Ramos (cell line): ENCODE results near the gene ITGA3.
"Not testable (repeated sequence)": the region's sequence is repeated elsewhere in the genome, so short reads cannot be mapped to it uniquely, and the experiment has no call there.

Experiments used
- in situ Hi-C: fragments of 300-500 bp; cut with MboI; formaldehyde crosslinking; loops from one replicate; pipeline ENCODE4 v1.14.3; 2022; ENCODE audit warnings: low sequenced_read_pairs; ENCODE audit not compliant: unreplicated experiment

The ITGA3 gene

GRCh38 chr17:50034498-50035364 lies 21.2 kb upstream of the ITGA3 start:
- in situ Hi-C loops = no loop called here

- in situ Hi-C loops = no loop called here
Measured at GRCh38 chr17:50035421-50035879, 20.5 kb upstream of the ITGA3 start.

GRCh38 chr17:50035945-50036344 lies 20.0 kb upstream of the ITGA3 start:
- in situ Hi-C loops = no loop called here

GRCh38 chr17:50036455-50037261 lies 19.3 kb upstream of the ITGA3 start:
- in situ Hi-C loops = no loop called here

- in situ Hi-C loops = no loop called here
Measured at GRCh38 chr17:50037321-50038107, 18.4 kb upstream of the ITGA3 start.

- in situ Hi-C loops = no loop called here
Measured at GRCh38 chr17:50039058-50039457, 16.9 kb upstream of the ITGA3 start.

- in situ Hi-C loops = not testable (repeated sequence)
Measured at GRCh38 chr17:50040496-50040895, 15.4 kb upstream of the ITGA3 start.

GRCh38 chr17:50042211-50042610 lies 13.7 kb upstream of the ITGA3 start:
- in situ Hi-C loops = no loop called here

GRCh38 chr17:50043290-50044148 lies 12.4 kb upstream of the ITGA3 start:
- in situ Hi-C loops = no loop called here

GRCh38 chr17:50044483-50044882 lies 11.4 kb upstream of the ITGA3 start:
- in situ Hi-C loops = no loop called here

GRCh38 chr17:50045154-50045553 lies 10.8 kb upstream of the ITGA3 start:
- in situ Hi-C loops = no loop called here

GRCh38 chr17:50046179-50046578 lies 9.7 kb upstream of the ITGA3 start:
- in situ Hi-C loops = no loop called here

GRCh38 chr17:50046667-50047066 lies 9.2 kb upstream of the ITGA3 start:
- in situ Hi-C loops = no loop called here

GRCh38 chr17:50047083-50047482 lies 8.8 kb upstream of the ITGA3 start:
- in situ Hi-C loops = no loop called here

GRCh38 chr17:50047488-50048126 lies 8.3 kb upstream of the ITGA3 start:
- in situ Hi-C loops = no loop called here

- in situ Hi-C loops = no loop called here
Measured at GRCh38 chr17:50048146-50048720, 7.7 kb upstream of the ITGA3 start.

- in situ Hi-C loops = no loop called here
Measured at GRCh38 chr17:50048988-50049387, 6.9 kb upstream of the ITGA3 start.

GRCh38 chr17:50049636-50050035 lies 6.3 kb upstream of the ITGA3 start:
- in situ Hi-C loops = no loop called here
